Measurements from ENCODE around the gene PPIL6.

DNA sequence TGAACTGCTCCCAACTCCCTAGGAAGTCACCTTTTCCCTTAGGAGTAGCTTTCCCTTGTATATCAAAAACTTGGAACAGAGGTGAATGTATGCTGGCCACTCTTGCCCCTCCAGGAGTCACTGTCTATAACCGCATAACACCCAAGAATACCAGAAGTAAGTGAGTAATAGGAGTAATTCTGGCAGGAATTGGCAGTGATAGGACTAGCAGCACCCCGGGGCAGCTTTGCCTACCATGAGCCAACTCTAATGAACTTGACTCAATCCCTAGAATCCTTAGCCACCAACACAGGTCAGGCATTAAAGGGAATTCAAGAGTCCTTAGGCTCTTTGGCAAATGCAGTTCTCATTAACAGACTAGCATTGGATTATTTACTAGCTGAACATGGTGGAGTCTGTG lies 29.4 kb downstream of the PPIL6 start:
- TF ChIP-seq SIN3A (IDR thresholded peaks at IDR 0.05; ENCODE audit: borderline replicate concordance, insufficient read depth, low read length) (no peak), POLR2AphosphoS5 (IDR thresholded peaks at IDR 0.05; ENCODE audit: low read depth, low read length) (no peak), TAF1 (IDR thresholded peaks at IDR 0.05; ENCODE audit: borderline replicate concordance, insufficient read depth, low read length) (no peak), FOXP2 (optimal IDR thresholded peaks at IDR 0.05; ENCODE audit: borderline replicate concordance, extremely low read depth, extremely low read length, insufficient read depth) (no peak), REST (IDR thresholded peaks at IDR 0.05; ENCODE audit: insufficient read depth in 1 of 2, low read depth in 2 of 2, low read length in 2 of 2) (no peak)
